Vagina (tissue), 2 donors: ENCODE measurements around the gene ETHE1. TPM values are rescaled to one million over a fixed set of nuclear protein-coding genes. Genes with fewer than 3 reads are reported as not detected.

Experiments used
- DNase-seq, 2 donors: peaks; one replicate each; pipeline ENCODE4 v3.0.0-alpha.2; 2017; ENCODE audit errors: extremely low spot score in 2 of 2
- H3K27ac ChIP-seq: fragments of 200-600 bp; sonication (generic); one replicate; pipeline ENCODE4 v1.5.1; 2019
- H3K27me3 ChIP-seq: fragments of 200-600 bp; sonication (generic); one replicate; pipeline ENCODE4 v1.5.1; 2019
- H3K36me3 ChIP-seq, 2 donors: fragments of 200-600 bp; sonication (generic); one replicate each; pipeline ENCODE4 v1.5.1; 2017 to 2019
- H3K4me1 ChIP-seq: fragments of 200-600 bp; sonication (generic); one replicate; pipeline ENCODE4 v1.5.1; 2019
- H3K4me3 ChIP-seq, 2 donors: fragments of 200-600 bp; sonication (generic); 1 replicate in 1 of 2; 2 replicates in 1 of 2; pipeline ENCODE4 v1.5.1; 2016 to 2019
- H3K9me3 ChIP-seq: fragments of 200-600 bp; sonication (generic); one replicate; pipeline ENCODE4 v1.5.1; 2019
- CTCF ChIP-seq, 3 experiments: fragments of 450-650 bp in 2 of 3; fragments of 200-600 bp in 1 of 3; sonication (generic) in 1 of 3; IDR thresholded peaks; one replicate each; pipeline ENCODE4 v1.5.1; 2017 to 2019; ENCODE audit warnings: antibody characterized with exemption in 3 of 3, mild to moderate bottlenecking in 2 of 3, moderate library complexity in 2 of 3
- POLR2A ChIP-seq, 2 donors: fragments of 450-650 bp; IDR thresholded peaks; one replicate each; pipeline ENCODE4 v1.6.1; 2017; ENCODE audit warnings: antibody characterized with exemption in 2 of 2, mild to moderate bottlenecking in 2 of 2, moderate library complexity in 2 of 2
- POLR2AphosphoS5 ChIP-seq, 2 donors: sonication (generic); formaldehyde crosslinking; IDR thresholded peaks; one replicate each; pipeline ENCODE4 v1.9.0; 2017; ENCODE audit warnings: antibody characterized with exemption in 2 of 2, mild to moderate bottlenecking in 2 of 2, low read depth in 1 of 2; ENCODE audit not compliant: insufficient read depth in 1 of 2
- intact Hi-C: fragments of 100-400 bp; cut with DNase I; formaldehyde crosslinking; loops from one replicate; pipeline ENCODE4 v1.15.1; 2023
- total RNA-seq: library from RNA; depleted of rRNA; stranded (reverse); fragments of >200 nt; gene quantifications from one replicate; pipeline ENCODE4 v1.2.3, GENCODE V29; 2016

The ETHE1 gene
- total RNA-seq = 74.4 TPM

GRCh38 chr19:43526884-43527859, at the start of gene ETHE1:
Gene ETHE1, minus strand, starts transcription at chr19:43527201. Its CDS starts 24 bp downstream, at chr19:43527177.
- DNase-seq = no peak
- no peaks in the 10 kb centered on the region for H3K36me3 ChIP-seq
- H3K9me3 ChIP-seq = no peaks in the 10 kb centered on the region
- peaks cover 49% of the 10 kb centered on the region for H3K4me1 ChIP-seq
- peak in 1 of 2 donors; percentile 65 for TF ChIP-seq POLR2A (IDR thresholded peaks at IDR 0.05)
- TF ChIP-seq CTCF (IDR thresholded peaks at IDR 0.05) = no peak
- peak; percentile 38 to 93 for TF ChIP-seq POLR2AphosphoS5 (IDR thresholded peaks at IDR 0.05; ENCODE audit: insufficient read depth in 1 of 2, low read depth in 1 of 2)
- H3K27ac ChIP-seq = peak within 1 kb of the TSS; percentile 84
- intact Hi-C loops = no loop called here
- H3K27me3 ChIP-seq = no peaks in the 10 kb centered on the region
- H3K4me3 ChIP-seq = peak within 1 kb of the TSS; percentile 68 to 77

GRCh38 chr19:43575955-43576878, 49.2 kb upstream of the ETHE1 start:
- H3K27me3 ChIP-seq = no peaks in the 10 kb centered on the region
- peak overlapping the region; percentile 39 to 71 for H3K4me3 ChIP-seq
- intact Hi-C loops = loop anchor here (5.0 kb wide), 1 partner anchor 39 kb away; no protein-coding TSS in a partner anchor
- no peaks in the 10 kb centered on the region for H3K36me3 ChIP-seq
- H3K9me3 ChIP-seq = no peaks in the 10 kb centered on the region
- DNase-seq = no peak
- no peak for TF ChIP-seq POLR2A (IDR thresholded peaks at IDR 0.05)
- TF ChIP-seq CTCF (IDR thresholded peaks at IDR 0.05) = no peak
- TF ChIP-seq POLR2AphosphoS5 (IDR thresholded peaks at IDR 0.05; ENCODE audit: insufficient read depth in 1 of 2, low read depth in 1 of 2) = no peak
- H3K4me1 ChIP-seq = peaks cover 22% of the 10 kb centered on the region
- peak overlapping the region; percentile 80 for H3K27ac ChIP-seq

- intact Hi-C loops = loop anchor here (5.0 kb wide), 1 partner anchor 38 kb away; no protein-coding TSS in a partner anchor
- H3K27me3 ChIP-seq = no peaks in the 10 kb centered on the region
- no peak for TF ChIP-seq CTCF (IDR thresholded peaks at IDR 0.05)
- TF ChIP-seq POLR2AphosphoS5 (IDR thresholded peaks at IDR 0.05; ENCODE audit: insufficient read depth in 1 of 2, low read depth in 1 of 2) = peak; percentile 82 to 91
- TF ChIP-seq POLR2A (IDR thresholded peaks at IDR 0.05) = peak in 1 of 2 donors; percentile 13
- H3K36me3 ChIP-seq = no peaks in the 10 kb centered on the region
- peaks cover 17% of the 10 kb centered on the region for H3K4me1 ChIP-seq
- H3K4me3 ChIP-seq = peak within 1 kb of the TSS; percentile 71 to 93
- no peaks in the 10 kb centered on the region for H3K9me3 ChIP-seq
- peak within 1 kb of the TSS; percentile 80 for H3K27ac ChIP-seq
- DNase-seq = peak in 1 of 2 donors; percentile 98
Measured at GRCh38 chr19:43575156-43575950, 48.4 kb upstream of the ETHE1 start, which contains the start of the genes PINLYP and XRCC1. Gene PINLYP, plus strand, starts transcription at chr19:43575801. Its CDS starts 1,391 bp downstream, at chr19:43577192. Gene XRCC1, minus strand, starts transcription at chr19:43575527. Its CDS starts 69 bp downstream, at chr19:43575458.

GRCh38 chr19:43574424-43575155, 47.6 kb upstream of the ETHE1 start:
- Histone ChIP-seq H3K27me3 (no peaks in the 10 kb centered on the region), H3K36me3 (no peaks in the 10 kb centered on the region), H3K9me3 (no peaks in the 10 kb centered on the region), H3K4me3 (peak overlapping the region; percentile 71 to 93), H3K27ac (peak overlapping the region; percentile 80), H3K4me1 (peaks cover 17% of the 10 kb centered on the region)
- no peak for DNase-seq
- TF ChIP-seq CTCF (IDR thresholded peaks at IDR 0.05) = no peak
- no peak for TF ChIP-seq POLR2A (IDR thresholded peaks at IDR 0.05)
- no peak for TF ChIP-seq POLR2AphosphoS5 (IDR thresholded peaks at IDR 0.05; ENCODE audit: insufficient read depth in 1 of 2, low read depth in 1 of 2)
- intact Hi-C loops = loop anchor here (5.0 kb wide), 1 partner anchor 37 kb away; no protein-coding TSS in a partner anchor
